SK-N-SH (cell line): ENCODE results near the gene CNTNAP3. TPM values are rescaled to one million over a fixed set of nuclear protein-coding genes. Genes with fewer than 3 reads are reported as not detected.
"Not testable (repeated sequence)": the region's sequence is repeated elsewhere in the genome, so short reads cannot be mapped to it uniquely, and the experiment has no call there.

ENCODE experiments used
- CTCF ChIA-PET: fragments of 300-600, 350-600 bp; formaldehyde crosslinking; extraction: SDS; loops from one replicate; lab custom pipeline; 2021; lab: Yijun Ruan, JAX
- POLR2A ChIA-PET: fragments of 350-600 bp; sonication (Branson Sonifier 250); formaldehyde crosslinking; extraction: SDS; loops from one replicate; lab custom pipeline; 2020; ENCODE audit warnings: antibody characterized with exemption, inconsistent platforms; lab: Yijun Ruan, JAX
- DNase-seq: peaks from one replicate; pipeline ENCODE4 v3.0.0; 2012
- H2AFZ ChIP-seq: fragments of 200-600 bp; sonication (generic); 2 replicates; pipeline ENCODE4 v1.8.1; 2016; ENCODE audit warnings: antibody characterized with exemption, mild to moderate bottlenecking, low read depth
- H3F3A ChIP-seq: fragments of 200-600 bp; sonication (generic); replicated peaks from 2 replicates; pipeline ENCODE3; 2016; ENCODE audit warnings: antibody characterized with exemption, mild to moderate bottlenecking; ENCODE audit not compliant: insufficient read depth
- H3K27ac ChIP-seq, 2 experiments: fragments of 200-500 bp in 1 of 2; fragments of 200-600 bp in 1 of 2; sonication (Bioruptor generic) in 1 of 2; sonication (generic), shearing (Covaris generic) in 1 of 2; 2 replicates each; pipeline versions ENCODE4 v1.5.1 to v1.6.1; 2014 to 2016; ENCODE audit warnings: low read depth in 2 of 2, inconsistent platforms in 1 of 2, low read length in 1 of 2, mild to moderate bottlenecking in 1 of 2, mixed read lengths in 1 of 2
- H3K27me3 ChIP-seq: fragments of 200-600 bp; sonication (generic), shearing (Covaris generic); 2 replicates; pipeline ENCODE4 v1.6.1; 2016; ENCODE audit warnings: mixed run types; ENCODE audit not compliant: insufficient read depth
- H3K36me3 ChIP-seq, 2 experiments: fragments of 200-500 bp in 1 of 2; fragments of 200-600 bp in 1 of 2; sonication (Bioruptor generic) in 1 of 2; sonication (generic) in 1 of 2; replicated peaks in 1 of 2; 2 replicates each; pipeline versions ENCODE3 to v1.5.1; 2014 to 2016; ENCODE audit warnings: low read length in 1 of 2, mild to moderate bottlenecking in 1 of 2; ENCODE audit not compliant: insufficient read depth in 2 of 2, control insufficient read depth in 1 of 2
- H3K4me1 ChIP-seq, 2 experiments: fragments of 200-500 bp in 1 of 2; fragments of 200-600 bp in 1 of 2; sonication (Bioruptor generic) in 1 of 2; sonication (generic), shearing (Covaris generic) in 1 of 2; 2 replicates each; pipeline versions ENCODE4 v1.5.1 to v1.6.1; 2014 to 2016; ENCODE audit warnings: low read depth in 1 of 2, low read length in 1 of 2, mixed run types in 1 of 2; ENCODE audit not compliant: insufficient read depth in 2 of 2, control insufficient read depth in 1 of 2
- H3K4me2 ChIP-seq: fragments of 200-600 bp; sonication (generic), shearing (Covaris generic); 2 replicates; pipeline ENCODE4 v1.6.1; 2017; ENCODE audit warnings: mixed run types
- H3K4me3 ChIP-seq, 2 experiments: fragments of 200-500 bp in 1 of 2; fragments of 200-600 bp in 1 of 2; sonication (Bioruptor generic) in 1 of 2; sonication (generic), shearing (Covaris generic) in 1 of 2; 2 replicates each; pipeline versions ENCODE4 v1.5.1 to v1.8.1; 2014 to 2016; ENCODE audit warnings: low read depth in 2 of 2, inconsistent platforms in 1 of 2, low read length in 1 of 2, mild to moderate bottlenecking in 1 of 2, mixed read lengths in 1 of 2, moderate library complexity in 1 of 2
- H3K79me2 ChIP-seq: fragments of 200-600 bp; sonication (generic); 2 replicates; pipeline ENCODE4 v1.8.1; 2017; ENCODE audit warnings: mild to moderate bottlenecking; ENCODE audit not compliant: insufficient read depth
- H3K9ac ChIP-seq: fragments of 200-600 bp; sonication (generic); 2 replicates; pipeline ENCODE4 v1.6.1; 2017; ENCODE audit warnings: mixed run types
- H3K9me2 ChIP-seq: fragments of 200-600 bp; sonication (generic); 2 replicates; pipeline ENCODE4 v1.6.1; 2017; ENCODE audit warnings: mixed run types
- H3K9me3 ChIP-seq: fragments of 200-600 bp; sonication (generic); 2 replicates; pipeline ENCODE4 v1.6.1; 2017; ENCODE audit warnings: mixed run types, mild to moderate bottlenecking, moderate library complexity
- H4K20me1 ChIP-seq: fragments of 200-600 bp; sonication (generic); 2 replicates; pipeline ENCODE4 v1.6.1; 2017; ENCODE audit warnings: mild to moderate bottlenecking, mixed run types; ENCODE audit not compliant: insufficient read depth
- WGBS: methylation state at CpG from one replicate; pipeline ENCODE4 v1.1.6; 2017; ENCODE audit warnings: low lambda C conversion rate; 5-methylcytosine and 5-hydroxymethylcytosine counted together
- polyA plus RNA-seq, 3 experiments: library from polyadenylated mRNA; depleted of rRNA; stranded (reverse); fragments of >200 nt; gene quantifications; 2 replicates each; pipeline ENCODE4 v1.2.3, GENCODE V29; 2012

CNTNAP3 gene
- polyA plus RNA-seq (2012; rRNA removed): 0.19 and 0.20 TPM in 2 replicates
- polyA plus RNA-seq (2012; cell fraction: cytosol; rRNA removed): 0.05 and 0.16 TPM in 2 replicates
- 0.27 and 0.30 TPM in 2 replicates for polyA plus RNA-seq (2012; cell fraction: nucleus; rRNA removed)

DNA sequence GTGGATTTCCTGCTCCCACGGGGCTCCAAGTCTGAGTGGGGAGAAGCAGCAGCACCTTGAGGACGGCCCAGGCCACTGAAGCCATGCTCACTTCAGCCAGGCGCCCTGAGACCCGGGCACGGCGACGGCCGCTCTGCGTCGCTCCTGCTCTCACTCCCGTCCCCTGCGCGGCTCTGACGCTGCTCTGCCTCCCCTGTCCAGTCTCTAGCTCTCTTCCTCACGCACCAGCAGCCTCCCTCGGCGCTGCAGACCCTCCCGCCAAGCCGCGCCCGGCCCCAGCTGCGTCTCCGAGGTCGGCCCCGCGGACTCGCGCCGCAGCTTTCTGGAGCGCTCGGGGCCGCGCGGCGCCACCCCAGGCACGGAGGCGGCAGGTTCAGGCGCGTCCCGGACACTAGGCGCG lies at the start of gene CNTNAP3:
Gene CNTNAP3, minus strand, starts transcription at position 188 of the 400 bp plus-strand sequence. Its CDS starts 103 bp downstream, at position 85.
- no CpG with 5 or more reads among the region's 42 CpGs for WGBS

DNA sequence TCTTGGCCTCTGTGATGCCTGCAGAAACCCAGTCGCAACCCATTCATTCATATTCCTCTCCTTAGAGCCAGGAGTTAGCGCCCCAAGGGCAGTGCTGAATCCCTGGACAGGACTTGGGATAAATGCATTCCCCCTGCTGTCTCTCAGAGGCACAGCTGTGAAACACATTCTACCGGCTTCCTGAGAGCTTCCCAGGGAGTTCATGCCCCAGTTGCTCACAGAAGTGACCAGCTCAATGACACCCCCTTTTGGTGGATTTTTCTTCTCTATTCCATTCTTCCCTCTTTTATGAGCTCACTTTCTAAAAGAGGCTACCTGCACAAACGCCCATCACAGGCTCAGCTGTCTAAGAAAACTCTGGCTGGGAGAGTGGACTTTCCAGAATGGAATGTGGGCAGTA lies 8.0 kb downstream of the CNTNAP3 start:
- DNase-seq, H4K20me1 ChIP-seq, H3K9me3 ChIP-seq, POLR2A ChIA-PET, H3K79me2 ChIP-seq, H3K4me1 ChIP-seq, H3K9me2 ChIP-seq, CTCF ChIA-PET, H3K4me3 ChIP-seq, H3F3A ChIP-seq, H3K9ac ChIP-seq, H3K36me3 ChIP-seq, H2AFZ ChIP-seq, H3K27me3 ChIP-seq, H3K4me2 ChIP-seq, H3K27ac ChIP-seq: not testable (repeated sequence)
- no CpG with 5 or more reads among the region's 4 CpGs for WGBS

More for the DNA sequence above, at the start of gene CNTNAP3:
- H3K27ac ChIP-seq, DNase-seq, H3K27me3 ChIP-seq, H3K4me3 ChIP-seq, H3F3A ChIP-seq, H3K36me3 ChIP-seq, POLR2A ChIA-PET, H3K79me2 ChIP-seq, H3K4me2 ChIP-seq, H2AFZ ChIP-seq, H3K4me1 ChIP-seq, H4K20me1 ChIP-seq, H3K9me2 ChIP-seq, CTCF ChIA-PET, H3K9me3 ChIP-seq, H3K9ac ChIP-seq: not testable (repeated sequence)

DNA sequence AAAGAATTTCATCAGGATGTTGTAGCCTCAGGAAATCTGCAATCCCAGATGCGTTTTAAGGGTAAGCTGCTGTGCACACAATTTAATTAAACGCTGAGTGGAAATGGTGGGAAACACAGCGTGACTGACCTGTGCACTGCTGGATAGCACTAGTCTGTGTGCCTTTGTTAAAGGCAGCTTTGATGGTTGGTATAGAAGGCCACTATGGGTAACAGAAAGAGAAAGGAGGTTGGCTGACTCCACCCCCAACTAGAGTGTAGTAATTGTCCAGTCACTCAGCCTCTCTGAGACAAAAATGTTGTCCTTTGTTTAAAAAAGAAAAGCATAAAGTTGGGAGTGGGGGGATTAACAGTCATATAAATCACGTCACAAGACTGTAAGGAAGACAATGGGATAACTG lies 45.5 kb downstream of the CNTNAP3 start:
- H3K9me2 ChIP-seq, H3K9ac ChIP-seq, H3F3A ChIP-seq, H3K27me3 ChIP-seq, H3K27ac ChIP-seq, H4K20me1 ChIP-seq, H3K9me3 ChIP-seq, H2AFZ ChIP-seq, H3K4me1 ChIP-seq, DNase-seq, H3K4me2 ChIP-seq, CTCF ChIA-PET, H3K79me2 ChIP-seq, H3K4me3 ChIP-seq, H3K36me3 ChIP-seq, POLR2A ChIA-PET: not testable (repeated sequence)
- no CpG with 5 or more reads among the region's 4 CpGs for WGBS

DNA sequence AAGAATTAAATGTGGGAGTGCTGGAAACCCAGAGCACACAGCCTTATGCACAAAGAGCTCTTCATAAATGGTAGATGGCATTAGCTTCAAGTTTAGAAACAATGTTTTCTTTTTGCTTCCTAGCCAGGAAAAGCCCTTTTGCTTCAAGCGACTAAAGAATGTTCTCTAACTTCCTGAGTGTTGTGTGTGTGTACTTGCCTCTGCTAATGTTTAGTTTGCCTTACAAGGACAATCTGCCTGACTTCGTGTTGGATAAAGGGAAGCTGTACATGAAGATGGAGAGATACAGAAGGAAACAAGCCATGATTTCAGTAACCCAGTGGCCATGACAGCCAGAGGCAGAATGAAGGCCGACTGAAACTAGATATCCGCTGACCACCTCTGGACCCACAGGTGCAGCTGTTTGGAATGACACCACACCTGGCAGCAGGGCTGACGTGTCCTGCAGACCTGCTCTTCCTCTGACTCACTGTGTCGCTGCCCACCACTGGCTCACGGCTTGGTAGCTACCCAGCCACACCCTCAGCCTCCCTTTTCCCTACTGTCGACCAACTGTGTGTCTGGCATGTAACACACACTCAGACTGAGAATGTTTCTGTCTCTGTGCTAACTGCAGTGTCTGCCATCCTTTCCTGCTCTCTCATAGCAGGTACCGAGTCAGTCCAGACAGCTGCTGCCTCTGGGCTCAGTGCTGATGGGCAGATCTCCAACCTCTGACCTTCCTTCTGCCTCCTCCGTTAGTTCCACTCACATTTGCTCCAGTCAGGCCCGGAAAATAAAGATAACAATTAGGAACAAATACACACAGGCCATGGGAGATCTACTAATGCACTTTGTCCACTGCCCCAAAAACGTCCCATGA lies 55.6 kb downstream of the CNTNAP3 start:
- H3K27ac ChIP-seq, H3K36me3 ChIP-seq, POLR2A ChIA-PET, H3F3A ChIP-seq, H3K79me2 ChIP-seq, H3K9me2 ChIP-seq, CTCF ChIA-PET, H3K4me2 ChIP-seq, H3K4me3 ChIP-seq, H3K4me1 ChIP-seq, H3K27me3 ChIP-seq, H3K9ac ChIP-seq, H2AFZ ChIP-seq, H4K20me1 ChIP-seq, H3K9me3 ChIP-seq, DNase-seq: not testable (repeated sequence)
- no CpG with 5 or more reads among the region's 12 CpGs for WGBS

DNA sequence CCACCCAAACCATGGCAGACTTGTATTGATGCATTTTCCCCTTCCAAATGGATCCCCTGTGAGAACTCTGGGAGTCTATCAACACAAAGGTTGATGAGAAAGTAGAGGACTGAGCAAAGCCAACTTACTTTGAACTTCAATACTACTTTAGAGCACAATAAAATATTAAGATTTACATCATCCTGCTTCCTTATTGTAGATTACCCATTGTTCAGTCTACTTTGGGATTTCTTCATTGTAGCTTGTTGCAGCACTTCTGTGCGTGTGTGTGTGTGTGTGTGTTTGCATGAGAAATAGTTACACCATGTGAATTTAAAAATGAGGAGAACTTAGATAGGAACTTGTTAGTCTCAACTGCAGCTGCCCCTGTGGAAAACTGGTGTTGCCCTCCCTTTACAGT lies 72.0 kb downstream of the CNTNAP3 start:
- H3K9me3 ChIP-seq, H3K27ac ChIP-seq, H3K4me2 ChIP-seq, DNase-seq, POLR2A ChIA-PET, H3K27me3 ChIP-seq, H3K4me3 ChIP-seq, H3K4me1 ChIP-seq, H3K9ac ChIP-seq, H4K20me1 ChIP-seq, H3K9me2 ChIP-seq, H3K36me3 ChIP-seq, H3F3A ChIP-seq, CTCF ChIA-PET, H3K79me2 ChIP-seq, H2AFZ ChIP-seq: not testable (repeated sequence)
- no CpG with 5 or more reads among the region's 1 CpG for WGBS

DNA sequence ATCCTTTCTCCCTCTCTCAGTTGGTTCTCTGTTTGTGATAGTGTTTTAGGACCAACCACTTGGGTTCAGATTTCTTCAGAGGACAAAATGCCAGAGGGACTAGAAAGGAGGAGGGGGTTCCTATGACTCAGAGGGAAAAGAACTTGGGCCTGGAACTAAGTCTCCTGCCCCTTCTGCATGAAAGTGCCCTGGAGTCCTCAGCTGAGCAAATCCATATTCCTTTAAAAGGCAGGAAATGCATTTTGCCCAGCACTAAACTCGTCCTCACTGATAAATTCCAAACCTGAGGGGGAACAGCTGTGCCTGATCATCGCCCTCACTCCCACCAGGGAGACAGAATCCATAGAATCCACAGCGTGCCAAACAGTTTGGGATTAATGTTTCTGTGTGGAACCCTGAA lies 78.2 kb downstream of the CNTNAP3 start:
- CTCF ChIA-PET, H3K36me3 ChIP-seq, H3K9me2 ChIP-seq, H4K20me1 ChIP-seq, POLR2A ChIA-PET, H3K27ac ChIP-seq, H3K4me1 ChIP-seq, H3K4me2 ChIP-seq, H3K9me3 ChIP-seq, H3F3A ChIP-seq, H3K27me3 ChIP-seq, H3K79me2 ChIP-seq, DNase-seq, H3K9ac ChIP-seq, H2AFZ ChIP-seq, H3K4me3 ChIP-seq: not testable (repeated sequence)
- WGBS: no CpG with 5 or more reads among the region's 3 CpGs
